H1 (cell line): ENCODE results near the gene HEPACAM. TPM values are rescaled to one million over a fixed set of nuclear protein-coding genes. Genes with fewer than 3 reads are reported as not detected.

ENCODE experiments used
- POLR2AphosphoS5 ChIP-seq: IDR thresholded peaks from 2 replicates; pipeline ENCODE4 v1.6.1; 2011; ENCODE audit warnings: low read depth, low read length
- polyA plus RNA-seq, 7 experiments: library from polyadenylated mRNA; depleted of rRNA in 3 of 7; stranded (reverse) in 5 of 7; unstranded in 2 of 7; fragments of >200 nt in 5 of 7; fragments of 200-250 nt in 2 of 7; gene quantifications; 1 replicate in 5 of 7; 2 replicates in 1 of 7; 4 replicates in 1 of 7; pipeline versions ENCODE4 v1.2.1 to v1.2.3, GENCODE V29; 2011 to 2013; ENCODE audit warnings: missing spikeins in 2 of 7, mixed read lengths in 2 of 7
- total RNA-seq: library from RNA; stranded (reverse); fragmentation: NEBNext Ultra II Directional; extraction: Animal tissue kit (Norgen Biotek cat#: 25700); gene quantifications from 2 replicates; pipeline ENCODE4 v1.2.1, GENCODE V29; 2021

Gene HEPACAM
- total and polyA plus RNA-seq, 2 of the 8 experiments (the other 6 are each of a cell fraction or from before 2014, with no cell fraction given): not detected

GRCh38 chr11:124875943-124876817, 59.7 kb downstream of the HEPACAM start (continued):
- TF ChIP-seq POLR2AphosphoS5: peak; percentile 47; the same call in 1 of the 2 replicates
